A549 (cell line): Measurements from ENCODE around the gene OR2M2.

Source experiments
- CTCF ChIP-seq: fragments of >200 bp; sonication (Bioruptor Twin); formaldehyde crosslinking; IDR thresholded peaks from 3 replicates; pipeline ENCODE4 v1.5.1; 2016
- FOSL2 ChIP-seq, 2 experiments: fragments of 450-650 bp in 1 of 2; fragments of >200 bp in 1 of 2; sonication (Bioruptor Twin) in 1 of 2; formaldehyde crosslinking; IDR thresholded peaks; 2 replicates each; pipeline versions ENCODE4 v1.5.0 to v1.6.1; 2016 to 2020; ENCODE audit warnings: mild to moderate bottlenecking in 1 of 2, moderate library complexity in 1 of 2
- HDAC2 ChIP-seq: fragments of 200-600 bp; sonication (generic); IDR thresholded peaks from 2 replicates; pipeline ENCODE4 v1.6.1; 2016
- POLR2AphosphoS2 ChIP-seq: conservative IDR thresholded peaks from 2 replicates; pipeline ENCODE4 v1.6.1; 2012; ENCODE audit warnings: low read length, improper control_type of control experiment, inconsistent platforms
- RFX5 ChIP-seq: fragments of 450-650 bp; IDR thresholded peaks from 2 replicates; pipeline ENCODE4 v1.7.1; 2014; ENCODE audit warnings: antibody characterized with exemption, mild to moderate bottlenecking, moderate library complexity
- SMC3 ChIP-seq: fragments of >200 bp; sonication (Bioruptor Twin); formaldehyde crosslinking; IDR thresholded peaks from 3 replicates; pipeline ENCODE4 v1.6.1; 2018; ENCODE audit warnings: inconsistent platforms
- TF ChIP-seq, protein P1 (sequence below): fragments of 200-600 bp; sonication (generic); IDR thresholded peaks from 2 replicates; pipeline ENCODE4 v1.6.1; 2016; ENCODE audit warnings: antibody characterized with exemption, mild to moderate bottlenecking, moderate library complexity

- TF ChIP-seq, protein P1, sequence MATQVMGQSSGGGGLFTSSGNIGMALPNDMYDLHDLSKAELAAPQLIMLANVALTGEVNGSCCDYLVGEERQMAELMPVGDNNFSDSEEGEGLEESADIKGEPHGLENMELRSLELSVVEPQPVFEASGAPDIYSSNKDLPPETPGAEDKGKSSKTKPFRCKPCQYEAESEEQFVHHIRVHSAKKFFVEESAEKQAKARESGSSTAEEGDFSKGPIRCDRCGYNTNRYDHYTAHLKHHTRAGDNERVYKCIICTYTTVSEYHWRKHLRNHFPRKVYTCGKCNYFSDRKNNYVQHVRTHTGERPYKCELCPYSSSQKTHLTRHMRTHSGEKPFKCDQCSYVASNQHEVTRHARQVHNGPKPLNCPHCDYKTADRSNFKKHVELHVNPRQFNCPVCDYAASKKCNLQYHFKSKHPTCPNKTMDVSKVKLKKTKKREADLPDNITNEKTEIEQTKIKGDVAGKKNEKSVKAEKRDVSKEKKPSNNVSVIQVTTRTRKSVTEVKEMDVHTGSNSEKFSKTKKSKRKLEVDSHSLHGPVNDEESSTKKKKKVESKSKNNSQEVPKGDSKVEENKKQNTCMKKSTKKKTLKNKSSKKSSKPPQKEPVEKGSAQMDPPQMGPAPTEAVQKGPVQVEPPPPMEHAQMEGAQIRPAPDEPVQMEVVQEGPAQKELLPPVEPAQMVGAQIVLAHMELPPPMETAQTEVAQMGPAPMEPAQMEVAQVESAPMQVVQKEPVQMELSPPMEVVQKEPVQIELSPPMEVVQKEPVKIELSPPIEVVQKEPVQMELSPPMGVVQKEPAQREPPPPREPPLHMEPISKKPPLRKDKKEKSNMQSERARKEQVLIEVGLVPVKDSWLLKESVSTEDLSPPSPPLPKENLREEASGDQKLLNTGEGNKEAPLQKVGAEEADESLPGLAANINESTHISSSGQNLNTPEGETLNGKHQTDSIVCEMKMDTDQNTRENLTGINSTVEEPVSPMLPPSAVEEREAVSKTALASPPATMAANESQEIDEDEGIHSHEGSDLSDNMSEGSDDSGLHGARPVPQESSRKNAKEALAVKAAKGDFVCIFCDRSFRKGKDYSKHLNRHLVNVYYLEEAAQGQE, result no peak
- TF ChIP-seq POLR2AphosphoS2 (no peak), CTCF (no peak), FOSL2 (IDR thresholded peaks at IDR 0.05) (no peak), FOSL2 (CRISPR knock-in tag; IDR thresholded peaks at IDR 0.05) (no peak), RFX5 (no peak), HDAC2 (no peak), SMC3 (no peak)
These were observed 9.4 kb downstream of the OR2M2 start for GRCh38 chr1:248183996-248184395.
